IPS-20b (cell line): ENCODE results near the gene TPCN1.

Experiments used
- H3K27ac ChIP-seq: one replicate; pipeline ENCODE4 v1.5.1; 2013; ENCODE audit warnings: low read length
- H3K27me3 ChIP-seq: 2 replicates; pipeline ENCODE4 v1.6.1; 2013; ENCODE audit warnings: mild to moderate bottlenecking, low read length, inconsistent platforms; ENCODE audit not compliant: insufficient read depth
- H3K36me3 ChIP-seq: 2 replicates; pipeline ENCODE4 v1.6.1; 2013; ENCODE audit warnings: low read depth, mild to moderate bottlenecking, inconsistent platforms, low read length, moderate library complexity; ENCODE audit not compliant: insufficient read depth
- H3K4me1 ChIP-seq: 2 replicates; pipeline ENCODE4 v1.6.1; 2013; ENCODE audit warnings: mild to moderate bottlenecking, control low read depth, inconsistent platforms, low read length, moderate library complexity; ENCODE audit not compliant: insufficient read depth
- H3K4me3 ChIP-seq: 2 replicates; pipeline ENCODE4 v1.5.1; 2013; ENCODE audit warnings: mild to moderate bottlenecking, low read length, inconsistent platforms
- H3K9ac ChIP-seq: 2 replicates; pipeline ENCODE4 v1.6.1; 2013; ENCODE audit warnings: low read depth, mild to moderate bottlenecking, inconsistent platforms, low read length, moderate library complexity
- H3K9me3 ChIP-seq: 2 replicates; pipeline ENCODE4 v1.6.1; 2013; ENCODE audit warnings: mild to moderate bottlenecking, low read depth, low read length, inconsistent platforms; ENCODE audit not compliant: insufficient read depth

TPCN1 gene

GRCh38 chr12:113347107-113347506 lies 125.8 kb downstream of the TPCN1 start:
- Histone ChIP-seq H3K27ac (no peak overlapping the region), H3K27me3 (no peaks in the 10 kb centered on the region), H3K4me1 (no peaks in the 10 kb centered on the region; the same call in 1 of the 2 replicates), H3K36me3 (no peaks in the 10 kb centered on the region), H3K9ac (no peak overlapping the region), H3K4me3 (no peak overlapping the region), H3K9me3 (no peaks in the 10 kb centered on the region)

- Histone ChIP-seq H3K36me3 (no peaks in the 10 kb centered on the region), H3K27ac (no peak overlapping the region), H3K9me3 (no peaks in the 10 kb centered on the region), H3K9ac (no peak overlapping the region), H3K4me1 (no peaks in the 10 kb centered on the region; the same call in 1 of the 2 replicates), H3K27me3 (no peaks in the 10 kb centered on the region), H3K4me3 (no peak overlapping the region)
Measured at GRCh38 chr12:113347892-113348291, 126.6 kb downstream of the TPCN1 start.
